ENCODE data around the gene NEXN. TPM values are rescaled to one million over a fixed set of nuclear protein-coding genes. Genes with fewer than 3 reads are reported as not detected.

NEXN gene
- total and polyA plus RNA-seq, 2 of the 8 experiments (the other 6 are each of a cell fraction or from before 2014, with no cell fraction given), result 0.20 to 2.9 TPM

GRCh38 chr1:77950873-77951272, 62.4 kb downstream of the NEXN start (continued):
- TF ChIP-seq CHD7 (IDR thresholded peaks at IDR 0.05; ENCODE audit: insufficient replicate concordance, low read length) (no peak), JUND (IDR thresholded peaks at IDR 0.05; ENCODE audit: low read length) (no peak)
